Measurements from ENCODE around the gene NFATC1.

NFATC1 gene

GRCh38 chr18:79506191-79507075, 110.7 kb downstream of the NFATC1 start:
- H3K9me3 ChIP-seq (ENCODE audit: control insufficient read depth in 1 of 2, low read length in 2 of 2) = no peaks in the 10 kb centered on the region
- H3K27me3 ChIP-seq (ENCODE audit: low read depth, low read length) = no peaks in the 10 kb centered on the region
- peaks cover 3 to 10% of the 10 kb centered on the region in 2 donors for H3K36me3 ChIP-seq (ENCODE audit: control insufficient read depth in 1 of 2, insufficient read depth in 2 of 2, low read length in 2 of 2)
- peak overlapping the region in 1 of 2 donors; percentile 66 for H3K4me3 ChIP-seq (ENCODE audit: low read depth in 1 of 2, low read length in 2 of 2)
- H3K27ac ChIP-seq (ENCODE audit: low read length) = peak overlapping the region; percentile 75
- peaks cover 0 to 27% of the 10 kb centered on the region in 2 donors for H3K4me1 ChIP-seq (ENCODE audit: control insufficient read depth in 1 of 2, insufficient read depth in 2 of 2, low read length in 2 of 2)

- H3K4me1 ChIP-seq (ENCODE audit: control insufficient read depth in 1 of 2, insufficient read depth in 2 of 2, low read length in 2 of 2) = peaks cover 0 to 27% of the 10 kb centered on the region in 2 donors
- H3K27ac ChIP-seq (ENCODE audit: low read length) = peak overlapping the region; percentile 75
- H3K36me3 ChIP-seq (ENCODE audit: control insufficient read depth in 1 of 2, insufficient read depth in 2 of 2, low read length in 2 of 2) = peaks cover 3 to 16% of the 10 kb centered on the region in 2 donors
- peak overlapping the region; percentile 56 to 66 for H3K4me3 ChIP-seq (ENCODE audit: low read depth in 1 of 2, low read length in 2 of 2)
- no peaks in the 10 kb centered on the region for H3K9me3 ChIP-seq (ENCODE audit: control insufficient read depth in 1 of 2, low read length in 2 of 2)
- no peaks in the 10 kb centered on the region for H3K27me3 ChIP-seq (ENCODE audit: low read depth, low read length)
These were observed 111.4 kb downstream of the NFATC1 start for GRCh38 chr18:79507076-79507545.

DNA sequence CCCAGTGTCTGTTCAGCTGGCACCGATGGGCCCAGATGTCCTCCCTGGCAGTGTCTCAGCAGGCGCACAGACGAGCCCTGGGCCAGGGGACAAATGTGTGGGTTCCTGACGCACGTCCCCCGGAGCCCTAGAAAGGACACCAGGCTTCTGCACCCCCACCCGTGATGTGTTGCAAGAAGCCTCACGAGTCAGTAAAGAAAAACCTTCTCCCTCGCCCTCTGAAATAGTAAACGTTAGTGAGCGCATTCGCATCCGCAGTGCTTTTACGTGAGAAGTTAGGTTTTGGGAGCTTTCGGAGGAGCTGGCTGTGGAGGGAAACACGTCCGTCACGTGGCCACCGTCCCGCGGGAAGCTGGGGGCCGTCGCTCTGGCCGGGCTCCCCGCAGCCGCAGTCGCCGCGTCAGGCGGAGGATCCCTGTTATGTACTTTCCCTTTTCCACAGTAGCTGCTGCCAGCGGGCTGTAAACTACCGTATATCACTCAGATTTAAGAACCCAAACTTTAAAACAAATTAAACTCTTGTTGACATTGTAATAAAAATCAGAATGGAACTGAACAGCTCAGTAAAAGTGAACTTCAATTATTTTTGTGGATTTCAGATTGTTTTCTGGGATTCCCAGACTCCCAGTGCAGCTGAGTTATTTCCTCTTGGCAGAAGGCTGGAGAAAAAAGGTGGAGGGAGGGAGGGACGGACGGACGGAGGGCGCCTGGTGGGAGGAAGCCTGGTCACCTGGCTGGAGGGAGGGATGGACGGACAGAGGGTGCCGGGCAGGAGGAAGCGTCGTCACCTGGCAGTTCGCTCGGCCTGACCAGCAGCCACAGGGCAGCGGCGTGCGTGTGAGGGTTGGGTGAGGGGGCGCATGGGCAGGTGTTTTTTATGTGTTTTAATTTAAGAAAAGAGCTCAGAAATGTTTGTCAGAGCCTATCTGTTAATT, 112.1 kb downstream of the NFATC1 start:
- Histone ChIP-seq H3K9me3 (ENCODE audit: control insufficient read depth in 1 of 2, low read length in 2 of 2) (no peaks in the 10 kb centered on the region), H3K36me3 (ENCODE audit: control insufficient read depth in 1 of 2, insufficient read depth in 2 of 2, low read length in 2 of 2) (peaks cover 3 to 23% of the 10 kb centered on the region in 2 donors), H3K27me3 (ENCODE audit: low read depth, low read length) (no peaks in the 10 kb centered on the region), H3K4me1 (ENCODE audit: control insufficient read depth in 1 of 2, insufficient read depth in 2 of 2, low read length in 2 of 2) (peaks cover 0 to 27% of the 10 kb centered on the region in 2 donors), H3K4me3 (ENCODE audit: low read depth in 1 of 2, low read length in 2 of 2) (peak overlapping the region; percentile 56 to 66), H3K27ac (ENCODE audit: low read length) (peak overlapping the region; percentile 75)

- Histone ChIP-seq H3K36me3 (ENCODE audit: control insufficient read depth in 1 of 2, insufficient read depth in 2 of 2, low read length in 2 of 2) (peaks cover 3 to 32% of the 10 kb centered on the region in 2 donors), H3K9me3 (ENCODE audit: control insufficient read depth in 1 of 2, low read length in 2 of 2) (no peaks in the 10 kb centered on the region), H3K4me1 (ENCODE audit: control insufficient read depth in 1 of 2, insufficient read depth in 2 of 2, low read length in 2 of 2) (peaks cover 0 to 27% of the 10 kb centered on the region in 2 donors), H3K4me3 (ENCODE audit: low read depth in 1 of 2, low read length in 2 of 2) (peak overlapping the region in 1 of 2 donors; percentile 66), H3K27me3 (ENCODE audit: low read depth, low read length) (no peaks in the 10 kb centered on the region), H3K27ac (ENCODE audit: low read length) (peak overlapping the region; percentile 75)
These were observed 113.1 kb downstream of the NFATC1 start for GRCh38 chr18:79508565-79509535.

DNA sequence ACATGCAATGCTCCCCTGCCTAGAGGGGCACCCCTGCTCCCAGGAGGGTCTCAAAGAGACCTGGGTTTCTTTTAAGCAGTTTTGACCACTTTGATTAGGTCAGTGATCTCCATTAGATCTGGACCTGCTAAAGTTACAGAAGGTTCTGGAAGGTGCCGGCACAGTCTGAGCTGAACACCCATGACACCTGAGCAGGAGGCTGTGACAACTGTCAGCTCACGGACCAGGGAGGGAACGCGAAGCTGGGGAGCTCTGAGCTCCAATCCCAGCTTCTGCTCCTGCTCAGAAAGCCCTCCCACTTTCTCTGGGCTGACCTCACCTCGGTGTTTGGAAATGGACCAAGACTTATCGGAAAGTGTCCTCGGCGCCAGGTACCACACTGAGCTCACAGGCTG, 113.8 kb downstream of the NFATC1 start:
- Histone ChIP-seq H3K36me3 (ENCODE audit: control insufficient read depth in 1 of 2, insufficient read depth in 2 of 2, low read length in 2 of 2) (peaks cover 3 to 37% of the 10 kb centered on the region in 2 donors), H3K27ac (ENCODE audit: low read length) (no peak overlapping the region), H3K9me3 (ENCODE audit: control insufficient read depth in 1 of 2, low read length in 2 of 2) (no peaks in the 10 kb centered on the region)

GRCh38 chr18:79510046-79510685, 114.4 kb downstream of the NFATC1 start:
- Histone ChIP-seq H3K9me3 (ENCODE audit: control insufficient read depth in 1 of 2, low read length in 2 of 2) (no peaks in the 10 kb centered on the region), H3K27me3 (ENCODE audit: low read depth, low read length) (no peaks in the 10 kb centered on the region), H3K4me1 (ENCODE audit: control insufficient read depth in 1 of 2, insufficient read depth in 2 of 2, low read length in 2 of 2) (peaks cover 0 to 27% of the 10 kb centered on the region in 2 donors), H3K27ac (ENCODE audit: low read length) (no peak overlapping the region), H3K4me3 (ENCODE audit: low read depth in 1 of 2, low read length in 2 of 2) (no peak overlapping the region), H3K36me3 (ENCODE audit: control insufficient read depth in 1 of 2, insufficient read depth in 2 of 2, low read length in 2 of 2) (peaks cover 3 to 37% of the 10 kb centered on the region in 2 donors)

More for the DNA sequence above, 113.8 kb downstream of the NFATC1 start:
- no peaks in the 10 kb centered on the region for H3K27me3 ChIP-seq (ENCODE audit: low read depth, low read length)
- H3K4me3 ChIP-seq (ENCODE audit: low read depth in 1 of 2, low read length in 2 of 2) = no peak overlapping the region
- H3K4me1 ChIP-seq (ENCODE audit: control insufficient read depth in 1 of 2, insufficient read depth in 2 of 2, low read length in 2 of 2) = peaks cover 0 to 27% of the 10 kb centered on the region in 2 donors

DNA sequence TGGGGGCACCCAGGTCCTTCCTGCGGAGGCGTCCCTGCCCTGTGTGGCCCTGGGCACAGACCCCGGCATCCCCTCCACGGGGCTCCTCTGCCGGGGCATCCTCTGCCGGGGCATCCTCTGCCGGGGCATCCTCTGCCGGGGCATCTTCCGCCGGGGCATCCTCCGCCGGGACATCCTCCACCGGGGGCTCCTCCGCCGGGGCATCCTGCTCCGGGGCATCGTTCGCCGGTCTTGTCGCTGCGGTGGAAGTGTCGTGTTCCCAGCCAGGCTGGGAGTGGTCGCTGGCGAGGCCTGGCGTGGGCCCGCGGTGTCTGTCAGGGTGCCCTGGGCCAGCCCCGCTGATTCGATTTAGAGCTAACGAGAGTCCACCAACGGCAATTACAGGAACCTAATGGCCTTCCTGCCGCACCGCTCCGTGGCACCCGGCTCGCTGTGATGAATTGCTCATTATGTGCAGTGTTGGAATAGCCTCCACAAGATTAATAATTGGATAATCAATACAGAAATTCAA, 115.1 kb downstream of the NFATC1 start:
- H3K4me3 ChIP-seq (ENCODE audit: low read depth in 1 of 2, low read length in 2 of 2) = no peak overlapping the region
- no peaks in the 10 kb centered on the region for H3K9me3 ChIP-seq (ENCODE audit: control insufficient read depth in 1 of 2, low read length in 2 of 2)
- H3K4me1 ChIP-seq (ENCODE audit: control insufficient read depth in 1 of 2, insufficient read depth in 2 of 2, low read length in 2 of 2) = peaks cover 0 to 23% of the 10 kb centered on the region in 2 donors
- H3K36me3 ChIP-seq (ENCODE audit: control insufficient read depth in 1 of 2, insufficient read depth in 2 of 2, low read length in 2 of 2) = peaks cover 3 to 37% of the 10 kb centered on the region in 2 donors
- no peak overlapping the region for H3K27ac ChIP-seq (ENCODE audit: low read length)
- H3K27me3 ChIP-seq (ENCODE audit: low read depth, low read length) = no peaks in the 10 kb centered on the region

DNA sequence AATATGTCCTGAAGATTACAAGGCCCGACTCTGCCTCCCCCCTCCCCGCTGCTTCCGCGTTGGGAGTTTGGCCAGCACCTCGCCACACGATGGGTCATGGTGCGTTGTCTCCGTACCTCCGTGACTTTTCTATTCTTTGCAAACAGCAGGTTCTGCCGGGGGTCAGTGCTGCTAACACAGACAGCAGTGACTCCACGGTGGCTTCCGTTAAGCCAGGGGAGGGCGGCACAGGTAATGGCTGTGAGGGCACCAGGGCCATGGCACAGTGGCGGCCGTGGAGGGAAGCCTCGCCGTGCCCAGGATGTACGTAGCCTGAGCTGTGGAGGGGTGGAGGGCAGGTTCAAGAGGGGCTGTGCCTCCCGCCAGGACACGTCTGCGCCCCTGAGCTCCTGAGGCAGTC, 115.5 kb downstream of the NFATC1 start:
- no peak overlapping the region for H3K27ac ChIP-seq (ENCODE audit: low read length)
- peaks cover 0 to 19% of the 10 kb centered on the region in 2 donors for H3K4me1 ChIP-seq (ENCODE audit: control insufficient read depth in 1 of 2, insufficient read depth in 2 of 2, low read length in 2 of 2)
- no peaks in the 10 kb centered on the region for H3K9me3 ChIP-seq (ENCODE audit: control insufficient read depth in 1 of 2, low read length in 2 of 2)
- peaks cover 3 to 37% of the 10 kb centered on the region in 2 donors for H3K36me3 ChIP-seq (ENCODE audit: control insufficient read depth in 1 of 2, insufficient read depth in 2 of 2, low read length in 2 of 2)
- H3K27me3 ChIP-seq (ENCODE audit: low read depth, low read length) = no peaks in the 10 kb centered on the region
- no peak overlapping the region for H3K4me3 ChIP-seq (ENCODE audit: low read depth in 1 of 2, low read length in 2 of 2)

DNA sequence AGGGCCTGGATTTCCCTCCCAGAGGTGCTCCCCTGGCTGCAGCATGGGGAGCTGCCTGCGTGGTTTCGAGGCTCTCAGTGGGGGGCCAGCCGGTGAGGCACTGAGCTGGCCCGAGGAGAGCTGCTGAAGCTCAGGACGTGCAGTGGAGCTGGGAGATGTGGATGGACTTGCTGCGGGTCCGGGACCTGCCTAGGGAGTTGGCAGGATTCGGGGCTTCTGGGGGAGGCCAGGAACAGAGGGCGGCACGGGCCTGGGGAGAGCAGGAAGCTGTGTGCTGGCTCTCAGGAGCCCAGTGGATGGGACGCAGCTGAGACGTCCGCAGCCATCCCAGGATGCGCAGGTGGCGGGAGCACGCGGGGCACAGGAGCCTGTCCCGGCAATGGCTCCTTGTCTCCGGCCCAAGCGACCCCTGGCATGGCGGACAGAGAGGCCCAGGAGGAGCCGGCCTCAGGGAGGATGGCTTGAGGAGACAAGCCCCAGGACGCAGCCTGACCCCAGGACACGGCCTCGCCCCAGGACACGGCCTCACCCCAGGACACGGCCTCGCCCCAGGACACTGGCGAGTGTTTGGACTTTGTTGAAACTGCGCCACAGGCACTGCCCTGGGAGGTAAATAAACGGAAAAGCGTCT, 116.1 kb downstream of the NFATC1 start:
- Histone ChIP-seq H3K4me1 (ENCODE audit: control insufficient read depth in 1 of 2, insufficient read depth in 2 of 2, low read length in 2 of 2) (peaks cover 0 to 15% of the 10 kb centered on the region in 2 donors), H3K9me3 (ENCODE audit: control insufficient read depth in 1 of 2, low read length in 2 of 2) (no peaks in the 10 kb centered on the region), H3K27me3 (ENCODE audit: low read depth, low read length) (no peaks in the 10 kb centered on the region), H3K27ac (ENCODE audit: low read length) (no peak overlapping the region), H3K4me3 (ENCODE audit: low read depth in 1 of 2, low read length in 2 of 2) (no peak overlapping the region), H3K36me3 (ENCODE audit: control insufficient read depth in 1 of 2, insufficient read depth in 2 of 2, low read length in 2 of 2) (peaks cover 3 to 37% of the 10 kb centered on the region in 2 donors)
